Subcutaneous adipose tissue (tissue), 4 donors: ENCODE measurements around the gene CNTNAP5. TPM values are rescaled to one million over a fixed set of nuclear protein-coding genes. Genes with fewer than 3 reads are reported as not detected.

ENCODE experiments used
- CTCF ChIP-seq: fragments of 450-650 bp; IDR thresholded peaks from one replicate; pipeline ENCODE4 v1.5.1; 2016; ENCODE audit warnings: low read depth, mild to moderate bottlenecking, control low read depth, antibody characterized with exemption, moderate library complexity
- total RNA-seq, 4 donors: library from RNA; depleted of rRNA; stranded (reverse); fragments of >200 nt; gene quantifications; one replicate each; pipeline ENCODE4 v1.1.0, GENCODE V29; 2016

CNTNAP5 gene
- total RNA-seq, 4 donors from 2014 or later = not detected

GRCh38 chr2:124640221-124640750 lies 615.2 kb downstream of the CNTNAP5 start:
- TF ChIP-seq CTCF = no peak

- no peak for TF ChIP-seq CTCF
Observed at GRCh38 chr2:124646166-124646815, 621.2 kb downstream of the CNTNAP5 start.

GRCh38 chr2:124647245-124647644 lies 622.2 kb downstream of the CNTNAP5 start:
- no peak for TF ChIP-seq CTCF

GRCh38 chr2:124647663-124648062 lies 622.6 kb downstream of the CNTNAP5 start:
- TF ChIP-seq CTCF = no peak

- no peak for TF ChIP-seq CTCF
Observed at GRCh38 chr2:124649001-124649400, 623.9 kb downstream of the CNTNAP5 start.

GRCh38 chr2:124652099-124652498 lies 627.0 kb downstream of the CNTNAP5 start:
- TF ChIP-seq CTCF = no peak

GRCh38 chr2:124658373-124658772 lies 633.3 kb downstream of the CNTNAP5 start:
- no peak for TF ChIP-seq CTCF
